Gastroesophageal sphincter (tissue), 4 donors: ENCODE measurements around the gene BRAT1. TPM values are rescaled to one million over a fixed set of nuclear protein-coding genes. Genes with fewer than 3 reads are reported as not detected.

Experiments
- ATAC-seq: fragments of 150-250 bp; one replicate; pipeline ENCODE4 v1.9.1; 2016; ENCODE audit warnings: mild to moderate bottlenecking, moderate library complexity
- H3K27ac ChIP-seq, 4 donors: fragments of 200-600 bp; sonication (generic) in 3 of 4; 1 replicate in 3 of 4; 2 replicates in 1 of 4; pipeline ENCODE4 v1.5.1; 2016 to 2019
- H3K27me3 ChIP-seq: fragments of 200-600 bp; sonication (generic); one replicate; pipeline ENCODE4 v1.5.1; 2019
- H3K36me3 ChIP-seq, 2 donors: fragments of 200-600 bp; sonication (generic); one replicate each; pipeline ENCODE4 v1.5.1; 2019; ENCODE audit warnings: control low read depth in 1 of 2
- H3K4me1 ChIP-seq, 3 donors: fragments of 200-600 bp; sonication (generic); 1 replicate in 2 of 3; 2 replicates in 1 of 3; pipeline ENCODE4 v1.5.1; 2016 to 2019; ENCODE audit warnings: control low read depth in 2 of 3
- H3K4me3 ChIP-seq, 2 donors: fragments of 200-600 bp; sonication (generic); one replicate each; pipeline ENCODE4 v1.5.1; 2019; ENCODE audit warnings: mild to moderate bottlenecking in 1 of 2, moderate library complexity in 1 of 2
- H3K9me3 ChIP-seq, 3 donors: fragments of 200-600 bp; sonication (generic); one replicate each; pipeline ENCODE4 v1.5.1; 2017 to 2019; ENCODE audit warnings: control low read depth in 2 of 3
- EP300 ChIP-seq: sonication (generic); formaldehyde crosslinking; IDR thresholded peaks from one replicate; pipeline ENCODE4 v1.6.1; 2017; ENCODE audit warnings: antibody characterized with exemption, mild to moderate bottlenecking
- POLR2A ChIP-seq, 2 donors: fragments of 450-650 bp; IDR thresholded peaks; one replicate each; pipeline ENCODE4 v1.6.1; 2017; ENCODE audit warnings: antibody characterized with exemption in 2 of 2, mild to moderate bottlenecking in 2 of 2, moderate library complexity in 1 of 2
- POLR2AphosphoS5 ChIP-seq: sonication (generic); formaldehyde crosslinking; IDR thresholded peaks from one replicate; pipeline ENCODE4 v1.6.1; 2017; ENCODE audit warnings: antibody characterized with exemption
- WGBS, 2 donors: methylation state at CpG; one replicate each; pipeline ENCODE4 v1.1.5; 2018; ENCODE audit warnings: low coverage in 1 of 2; 5-methylcytosine and 5-hydroxymethylcytosine counted together
- total RNA-seq, 4 donors: library from RNA; depleted of rRNA; stranded (reverse); fragments of >200 nt; gene quantifications; one replicate each; pipeline ENCODE4 v1.1.0, GENCODE V29; 2016
- TF ChIP-seq, protein P1 (sequence below), 4 experiments: fragments of 200-600 bp in 2 of 4; fragments of 450-650 bp in 2 of 4; sonication (generic) in 1 of 4; IDR thresholded peaks; one replicate each; pipeline ENCODE4 v1.5.1; 2017 to 2019; ENCODE audit warnings: antibody characterized with exemption in 4 of 4, mild to moderate bottlenecking in 2 of 4, moderate library complexity in 2 of 4

BRAT1 gene
- total RNA-seq, 4 donors from 2014 or later, result 19.9 to 36.0 (median 32.4) TPM

DNA sequence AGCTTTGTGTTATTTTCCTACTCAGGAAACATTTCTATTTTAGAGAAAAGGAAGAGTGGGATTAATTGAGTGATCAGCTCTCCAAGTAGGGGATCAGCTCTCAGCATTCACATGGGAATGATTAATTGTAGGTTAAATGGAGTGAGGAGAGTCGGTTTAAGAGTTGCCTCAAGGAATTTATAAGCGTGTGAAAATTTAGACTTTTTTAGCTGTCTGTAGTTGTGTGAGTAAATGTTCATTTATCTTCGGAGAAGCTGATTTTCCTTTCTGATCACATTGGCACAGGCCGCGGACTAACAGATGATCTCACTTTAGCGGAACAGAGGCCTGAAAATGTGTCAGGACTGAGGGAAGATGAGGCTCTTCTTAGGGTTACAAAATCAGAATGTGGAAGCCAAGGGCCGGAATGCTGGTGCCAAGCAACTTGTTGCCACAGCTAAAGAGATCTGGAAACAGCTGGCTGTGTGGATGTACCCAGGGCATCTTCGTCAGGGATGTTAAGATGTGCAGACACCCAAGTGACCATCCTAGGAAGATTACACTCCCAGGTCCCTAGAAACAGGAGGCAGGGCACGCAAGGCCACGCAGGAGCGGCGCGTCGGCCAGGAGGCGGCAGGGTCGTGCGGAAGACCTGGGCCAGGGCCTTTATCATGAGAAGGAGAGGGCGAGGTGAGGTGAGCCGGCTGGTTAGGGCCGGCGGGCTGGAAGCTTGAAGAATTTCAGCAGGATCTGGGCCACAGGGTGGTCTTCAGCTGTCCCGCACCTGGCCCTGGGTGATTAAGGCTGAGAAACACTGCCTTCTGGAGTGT is 41.3 kb upstream of the BRAT1 start:
- Histone ChIP-seq H3K9me3 (no peaks in the 10 kb centered on the region), H3K4me1 (no peaks in the 10 kb centered on the region), H3K4me3 (no peak overlapping the region), H3K27me3 (no peaks in the 10 kb centered on the region), H3K27ac (no peak overlapping the region), H3K36me3 (peaks cover 0 to 98% of the 10 kb centered on the region in 2 donors)
- TF ChIP-seq POLR2AphosphoS5 (no peak), EP300 (no peak), POLR2A (IDR thresholded peaks at IDR 0.05) (no peak)
- TF ChIP-seq, protein P1, sequence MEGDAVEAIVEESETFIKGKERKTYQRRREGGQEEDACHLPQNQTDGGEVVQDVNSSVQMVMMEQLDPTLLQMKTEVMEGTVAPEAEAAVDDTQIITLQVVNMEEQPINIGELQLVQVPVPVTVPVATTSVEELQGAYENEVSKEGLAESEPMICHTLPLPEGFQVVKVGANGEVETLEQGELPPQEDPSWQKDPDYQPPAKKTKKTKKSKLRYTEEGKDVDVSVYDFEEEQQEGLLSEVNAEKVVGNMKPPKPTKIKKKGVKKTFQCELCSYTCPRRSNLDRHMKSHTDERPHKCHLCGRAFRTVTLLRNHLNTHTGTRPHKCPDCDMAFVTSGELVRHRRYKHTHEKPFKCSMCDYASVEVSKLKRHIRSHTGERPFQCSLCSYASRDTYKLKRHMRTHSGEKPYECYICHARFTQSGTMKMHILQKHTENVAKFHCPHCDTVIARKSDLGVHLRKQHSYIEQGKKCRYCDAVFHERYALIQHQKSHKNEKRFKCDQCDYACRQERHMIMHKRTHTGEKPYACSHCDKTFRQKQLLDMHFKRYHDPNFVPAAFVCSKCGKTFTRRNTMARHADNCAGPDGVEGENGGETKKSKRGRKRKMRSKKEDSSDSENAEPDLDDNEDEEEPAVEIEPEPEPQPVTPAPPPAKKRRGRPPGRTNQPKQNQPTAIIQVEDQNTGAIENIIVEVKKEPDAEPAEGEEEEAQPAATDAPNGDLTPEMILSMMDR (IDR thresholded peaks at IDR 0.05), result no peak
- no peak for ATAC-seq
- WGBS, 2 donors, result 79 to 81% methylated on average over 12 to 20 of the region's 22 CpGs

DNA sequence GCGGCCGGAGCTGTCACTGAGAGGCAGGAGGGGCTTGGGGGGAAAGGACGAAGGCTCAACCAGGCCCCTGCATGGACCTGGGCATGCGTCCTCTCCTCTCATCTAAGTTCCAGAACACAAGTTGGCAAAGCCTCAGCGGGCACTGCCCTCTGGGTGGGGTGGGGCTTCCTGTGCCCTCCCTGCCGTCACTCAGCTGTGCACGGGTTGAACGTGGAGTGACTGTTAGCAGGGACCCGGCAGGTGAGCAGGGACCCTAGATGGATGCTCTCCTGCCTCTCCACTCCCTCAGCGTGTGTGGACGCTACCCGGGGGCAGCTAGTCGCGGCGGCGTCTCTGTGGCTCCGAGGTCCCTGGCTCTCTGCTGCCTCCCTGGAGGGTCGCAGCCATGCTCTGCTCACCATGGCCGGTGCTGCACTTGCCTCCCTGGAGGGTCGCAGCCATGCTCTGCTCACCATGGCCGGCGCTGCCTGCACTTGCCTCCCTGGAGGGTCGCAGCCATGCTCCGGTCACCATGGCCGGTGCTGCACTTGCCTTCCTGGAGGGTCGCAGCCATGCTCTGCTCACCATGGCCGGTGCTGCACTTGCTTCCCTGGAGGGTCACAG is 40.0 kb upstream of the BRAT1 start:
- TF ChIP-seq EP300, result no peak
- no peak for TF ChIP-seq POLR2AphosphoS5
- no peak for TF ChIP-seq POLR2A (IDR thresholded peaks at IDR 0.05)
- TF ChIP-seq, protein P1 (IDR thresholded peaks at IDR 0.05), result no peak
- no peak overlapping the region for H3K4me3 ChIP-seq
- peaks cover 0 to 98% of the 10 kb centered on the region in 2 donors for H3K36me3 ChIP-seq
- H3K9me3 ChIP-seq, result no peaks in the 10 kb centered on the region
- H3K4me1 ChIP-seq, result no peaks in the 10 kb centered on the region
- no peak overlapping the region for H3K27ac ChIP-seq
- 89% methylated on average over 4 of the region's 27 CpGs; no CpG with 5 or more reads in 1 of the 2 donors for WGBS, 2 donors
- H3K27me3 ChIP-seq, result no peaks in the 10 kb centered on the region
- no peak for ATAC-seq

DNA sequence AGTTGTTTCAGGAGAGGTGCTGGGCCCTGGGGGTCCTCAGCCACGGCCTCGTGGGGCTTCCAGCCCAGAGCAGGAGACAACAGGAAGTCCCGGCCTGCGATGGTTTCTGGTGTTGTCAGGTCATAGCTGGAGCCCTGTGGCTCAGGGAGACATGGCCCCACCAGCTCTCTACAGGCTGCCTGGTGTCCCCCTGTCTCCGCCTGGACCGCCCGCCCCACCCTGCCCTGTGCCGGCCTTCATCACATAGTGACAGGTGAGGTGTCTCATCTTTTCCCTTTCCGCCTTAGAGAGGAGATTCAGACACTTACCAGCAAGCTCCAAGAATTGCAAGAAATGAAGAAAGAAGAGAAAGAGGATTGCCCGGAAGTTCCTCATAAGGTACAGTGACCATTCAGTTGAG is 39.3 kb upstream of the BRAT1 start:
- ATAC-seq, result no peak
- H3K4me1 ChIP-seq, result no peaks in the 10 kb centered on the region
- 94% methylated on average over 4 of the region's 10 CpGs; no CpG with 5 or more reads in 1 of the 2 donors for WGBS, 2 donors
- H3K27me3 ChIP-seq, result no peaks in the 10 kb centered on the region
- no peaks in the 10 kb centered on the region for H3K9me3 ChIP-seq
- TF ChIP-seq, protein P1 (IDR thresholded peaks at IDR 0.05), result no peak
- TF ChIP-seq EP300 (no peak), POLR2A (IDR thresholded peaks at IDR 0.05) (no peak), POLR2AphosphoS5 (no peak)
- no peak overlapping the region for H3K4me3 ChIP-seq
- H3K27ac ChIP-seq, result no peak overlapping the region
- H3K36me3 ChIP-seq, result peaks cover 0 to 98% of the 10 kb centered on the region in 2 donors

DNA sequence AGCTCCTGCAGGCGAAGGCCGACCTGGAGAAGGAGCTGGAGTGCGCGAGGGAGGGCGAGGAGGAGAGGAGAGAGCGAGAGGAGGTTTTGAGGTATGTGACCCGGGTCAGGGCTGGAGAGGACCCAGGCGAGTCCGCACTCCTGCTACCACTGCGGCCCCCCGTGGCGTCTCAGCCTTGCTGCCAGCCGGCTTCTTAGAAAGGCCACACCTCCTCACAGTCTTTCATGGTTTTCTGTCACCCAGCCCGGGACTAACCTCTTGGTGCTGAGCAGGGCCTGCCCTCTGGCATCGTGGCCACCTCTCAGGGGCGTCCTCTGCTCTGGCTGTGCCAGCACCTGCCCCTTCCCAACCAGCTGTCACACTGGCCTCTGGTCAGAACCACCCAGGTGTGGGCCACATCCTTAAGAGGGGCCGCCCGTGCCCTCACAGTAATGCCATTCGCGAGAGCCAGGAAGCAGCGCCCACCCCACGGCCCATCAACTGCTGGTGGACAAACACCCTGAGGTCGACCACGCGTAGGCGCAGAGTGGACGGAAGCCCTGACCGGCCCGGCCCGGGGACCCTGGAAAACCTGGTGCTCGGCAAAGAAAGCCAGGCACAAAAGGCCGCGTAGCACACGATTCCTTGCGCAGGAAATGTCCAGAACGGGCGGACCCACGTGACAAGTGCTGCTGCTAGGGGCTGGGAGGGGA is 37.9 kb upstream of the BRAT1 start:
- no peak for ATAC-seq
- Histone ChIP-seq H3K4me3 (no peak overlapping the region), H3K27me3 (no peaks in the 10 kb centered on the region), H3K27ac (no peak overlapping the region), H3K36me3 (peaks cover 0 to 96% of the 10 kb centered on the region in 2 donors), H3K9me3 (no peaks in the 10 kb centered on the region), H3K4me1 (no peaks in the 10 kb centered on the region)
- TF ChIP-seq, protein P1 (IDR thresholded peaks at IDR 0.05), result no peak
- no peak for TF ChIP-seq EP300
- TF ChIP-seq POLR2AphosphoS5, result no peak
- TF ChIP-seq POLR2A (IDR thresholded peaks at IDR 0.05), result no peak
- WGBS, 2 donors, result 86 to 94% methylated on average over 13 to 16 of the region's 38 CpGs
